Right lobe of liver (tissue), 4 donors: ENCODE data around the gene NR1D1.

Experiments
- POLR2A ChIP-seq: fragments of 450-650 bp; IDR thresholded peaks from one replicate; pipeline ENCODE4 v1.6.1; 2017; ENCODE audit warnings: antibody characterized with exemption, mild to moderate bottlenecking
- TF ChIP-seq, protein P1 (sequence below), 4 donors: fragments of 200-600 bp in 3 of 4; fragments of 450-650 bp in 1 of 4; IDR thresholded peaks; one replicate each; pipeline versions ENCODE4 v1.5.1 to v1.8.0; 2016 to 2022; ENCODE audit warnings: antibody characterized with exemption in 4 of 4, mild to moderate bottlenecking in 2 of 4
- donor health status: DM: no; HTN: no; CAD: no.
- donor health status: DM: no; HTN: no; CAD: no.
- donor health status: DM: no; HTN: yes; CAD: no.

DNA sequence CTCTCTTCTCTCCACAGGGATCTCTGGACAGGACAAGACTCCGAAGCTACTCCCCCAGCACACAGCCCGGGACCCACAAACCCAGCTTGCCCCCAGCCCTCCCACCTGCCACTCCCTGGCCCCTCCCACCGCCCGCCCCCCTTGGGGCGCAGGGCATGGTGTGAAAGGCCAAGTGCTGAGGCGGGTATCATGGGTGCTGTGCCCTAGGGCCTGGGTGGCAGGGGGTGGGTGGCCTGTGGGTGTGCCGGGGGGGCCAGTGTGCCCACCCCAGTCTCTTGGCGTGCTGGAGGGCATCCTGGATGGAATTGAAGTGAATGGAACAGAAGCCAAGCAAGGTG, 26.2 kb downstream of the NR1D1 start:
- TF ChIP-seq, protein P1, sequence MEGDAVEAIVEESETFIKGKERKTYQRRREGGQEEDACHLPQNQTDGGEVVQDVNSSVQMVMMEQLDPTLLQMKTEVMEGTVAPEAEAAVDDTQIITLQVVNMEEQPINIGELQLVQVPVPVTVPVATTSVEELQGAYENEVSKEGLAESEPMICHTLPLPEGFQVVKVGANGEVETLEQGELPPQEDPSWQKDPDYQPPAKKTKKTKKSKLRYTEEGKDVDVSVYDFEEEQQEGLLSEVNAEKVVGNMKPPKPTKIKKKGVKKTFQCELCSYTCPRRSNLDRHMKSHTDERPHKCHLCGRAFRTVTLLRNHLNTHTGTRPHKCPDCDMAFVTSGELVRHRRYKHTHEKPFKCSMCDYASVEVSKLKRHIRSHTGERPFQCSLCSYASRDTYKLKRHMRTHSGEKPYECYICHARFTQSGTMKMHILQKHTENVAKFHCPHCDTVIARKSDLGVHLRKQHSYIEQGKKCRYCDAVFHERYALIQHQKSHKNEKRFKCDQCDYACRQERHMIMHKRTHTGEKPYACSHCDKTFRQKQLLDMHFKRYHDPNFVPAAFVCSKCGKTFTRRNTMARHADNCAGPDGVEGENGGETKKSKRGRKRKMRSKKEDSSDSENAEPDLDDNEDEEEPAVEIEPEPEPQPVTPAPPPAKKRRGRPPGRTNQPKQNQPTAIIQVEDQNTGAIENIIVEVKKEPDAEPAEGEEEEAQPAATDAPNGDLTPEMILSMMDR (IDR thresholded peaks at IDR 0.05) = no peak
- no peak for TF ChIP-seq POLR2A
